Measurements from ENCODE around the gene NAPEPLD. TPM values are rescaled to one million over a fixed set of nuclear protein-coding genes. Genes with fewer than 3 reads are reported as not detected.
"Not testable (repeated sequence)": the region's sequence is repeated elsewhere in the genome, so short reads cannot be mapped to it uniquely, and the experiment has no call there.

Gene NAPEPLD
- total RNA-seq, 1 donor from 2014 or later: 11.7 TPM

DNA sequence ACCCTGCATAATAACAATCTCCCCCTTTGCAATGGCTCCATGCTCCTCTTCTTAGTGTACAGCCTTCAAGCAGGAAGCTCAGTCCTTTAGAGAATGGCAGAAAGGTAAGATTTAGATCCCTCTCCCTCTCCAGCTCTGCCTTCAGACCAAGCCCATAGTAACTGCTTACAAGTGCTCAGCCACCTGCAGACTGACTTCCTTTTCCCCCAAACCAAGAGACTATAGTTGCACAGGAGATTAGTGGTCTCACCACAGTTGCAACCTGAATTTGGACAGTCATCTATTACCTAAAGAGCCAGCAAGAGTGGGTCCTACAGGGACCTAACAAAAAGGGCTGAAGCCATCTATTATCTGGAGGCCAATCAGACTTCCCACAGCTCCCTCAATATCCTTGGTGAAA, 90.8 kb downstream of the NAPEPLD start:
- no peaks in the 10 kb centered on the region for H3K36me3 ChIP-seq
- TF ChIP-seq, protein P1, sequence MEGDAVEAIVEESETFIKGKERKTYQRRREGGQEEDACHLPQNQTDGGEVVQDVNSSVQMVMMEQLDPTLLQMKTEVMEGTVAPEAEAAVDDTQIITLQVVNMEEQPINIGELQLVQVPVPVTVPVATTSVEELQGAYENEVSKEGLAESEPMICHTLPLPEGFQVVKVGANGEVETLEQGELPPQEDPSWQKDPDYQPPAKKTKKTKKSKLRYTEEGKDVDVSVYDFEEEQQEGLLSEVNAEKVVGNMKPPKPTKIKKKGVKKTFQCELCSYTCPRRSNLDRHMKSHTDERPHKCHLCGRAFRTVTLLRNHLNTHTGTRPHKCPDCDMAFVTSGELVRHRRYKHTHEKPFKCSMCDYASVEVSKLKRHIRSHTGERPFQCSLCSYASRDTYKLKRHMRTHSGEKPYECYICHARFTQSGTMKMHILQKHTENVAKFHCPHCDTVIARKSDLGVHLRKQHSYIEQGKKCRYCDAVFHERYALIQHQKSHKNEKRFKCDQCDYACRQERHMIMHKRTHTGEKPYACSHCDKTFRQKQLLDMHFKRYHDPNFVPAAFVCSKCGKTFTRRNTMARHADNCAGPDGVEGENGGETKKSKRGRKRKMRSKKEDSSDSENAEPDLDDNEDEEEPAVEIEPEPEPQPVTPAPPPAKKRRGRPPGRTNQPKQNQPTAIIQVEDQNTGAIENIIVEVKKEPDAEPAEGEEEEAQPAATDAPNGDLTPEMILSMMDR (IDR thresholded peaks at IDR 0.05; ENCODE audit: borderline replicate concordance): no peak
- no peak for DNase-seq
- no peak overlapping the region for H3K4me3 ChIP-seq
- no peaks in the 10 kb centered on the region for H3K9me3 ChIP-seq (replicated peaks)
- H3K4me1 ChIP-seq: no peaks in the 10 kb centered on the region
- H3K27me3 ChIP-seq (ENCODE audit: low read depth): no peaks in the 10 kb centered on the region
- intact Hi-C loops (cut with micrococcal nuclease): no loop called here
- H3K27ac ChIP-seq (replicated peaks): no peak overlapping the region

DNA sequence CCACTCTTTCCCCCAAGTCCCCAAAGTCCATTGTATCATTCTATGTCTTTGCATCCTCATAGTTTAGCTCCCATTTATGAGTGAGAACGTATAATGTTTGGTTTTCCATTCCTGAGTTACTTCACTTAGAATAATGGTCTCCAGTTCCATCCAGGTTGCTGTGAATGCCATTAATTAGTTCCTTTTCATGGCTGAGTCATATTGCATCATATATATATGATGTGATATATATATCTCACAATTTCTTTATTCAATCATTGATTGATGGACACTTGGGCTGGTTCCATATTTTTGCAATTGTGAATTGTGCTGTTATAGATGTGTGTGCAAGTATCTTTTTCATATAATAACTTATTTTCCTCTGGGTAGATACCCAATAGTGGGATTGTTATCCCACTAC, 92.9 kb downstream of the NAPEPLD start:
- intact Hi-C loops (cut with micrococcal nuclease); H3K9me3 ChIP-seq (replicated peaks); H3K4me3 ChIP-seq; H3K27ac ChIP-seq (replicated peaks); H3K4me1 ChIP-seq; H3K36me3 ChIP-seq; DNase-seq; H3K27me3 ChIP-seq (ENCODE audit: low read depth): not testable (repeated sequence)

DNA sequence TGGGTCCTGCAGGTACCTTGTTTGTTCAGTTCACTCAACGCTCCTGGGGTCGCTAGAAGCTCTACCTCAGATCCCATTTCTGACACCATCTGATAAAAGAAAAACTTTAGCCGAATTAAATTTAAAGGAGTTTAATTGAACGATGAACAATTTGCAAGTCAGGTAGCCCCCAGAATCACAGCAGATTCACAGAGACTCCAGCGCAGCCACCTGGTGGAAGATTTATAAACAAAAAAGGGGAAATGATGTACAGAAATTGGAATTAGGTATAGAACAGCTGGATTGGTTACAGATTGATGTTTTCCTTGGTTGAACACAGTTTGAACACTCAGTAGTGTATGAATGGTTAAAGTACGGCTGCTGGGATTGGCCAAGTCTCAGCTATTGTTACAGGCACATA, 97.4 kb downstream of the NAPEPLD start:
- no peak overlapping the region for H3K27ac ChIP-seq (replicated peaks)
- no peak for DNase-seq
- H3K4me3 ChIP-seq: no peak overlapping the region
- no peaks in the 10 kb centered on the region for H3K36me3 ChIP-seq
- TF ChIP-seq, protein P1 (IDR thresholded peaks at IDR 0.05; ENCODE audit: borderline replicate concordance): no peak
- no peaks in the 10 kb centered on the region for H3K4me1 ChIP-seq
- peaks cover 14% of the 10 kb centered on the region for H3K9me3 ChIP-seq (replicated peaks)
- no peaks in the 10 kb centered on the region for H3K27me3 ChIP-seq (ENCODE audit: low read depth)
- intact Hi-C loops (cut with micrococcal nuclease): no loop called here

Other genes starting within 250 kb of the NAPEPLD start
- gene LRRC17, start 236.1 kb downstream of the NAPEPLD start, total RNA-seq: 2.3 TPM
- 0.36 TPM for gene FBXL13, start 74.3 kb downstream of the NAPEPLD start, total RNA-seq
- 22.6 TPM for gene ARMC10, start 74.0 kb downstream of the NAPEPLD start, total RNA-seq
- gene PMPCB, start 148.3 kb upstream of the NAPEPLD start, total RNA-seq: 78.1 TPM
- gene DNAJC2, start 195.7 kb upstream of the NAPEPLD start, total RNA-seq: 13.9 TPM
- gene PSMC2, start 198.5 kb upstream of the NAPEPLD start, total RNA-seq: 111 TPM

Measured in left ventricle myocardium inferior (tissue), 1 donor.